ENCODE results near the gene GNG13.

DNA sequence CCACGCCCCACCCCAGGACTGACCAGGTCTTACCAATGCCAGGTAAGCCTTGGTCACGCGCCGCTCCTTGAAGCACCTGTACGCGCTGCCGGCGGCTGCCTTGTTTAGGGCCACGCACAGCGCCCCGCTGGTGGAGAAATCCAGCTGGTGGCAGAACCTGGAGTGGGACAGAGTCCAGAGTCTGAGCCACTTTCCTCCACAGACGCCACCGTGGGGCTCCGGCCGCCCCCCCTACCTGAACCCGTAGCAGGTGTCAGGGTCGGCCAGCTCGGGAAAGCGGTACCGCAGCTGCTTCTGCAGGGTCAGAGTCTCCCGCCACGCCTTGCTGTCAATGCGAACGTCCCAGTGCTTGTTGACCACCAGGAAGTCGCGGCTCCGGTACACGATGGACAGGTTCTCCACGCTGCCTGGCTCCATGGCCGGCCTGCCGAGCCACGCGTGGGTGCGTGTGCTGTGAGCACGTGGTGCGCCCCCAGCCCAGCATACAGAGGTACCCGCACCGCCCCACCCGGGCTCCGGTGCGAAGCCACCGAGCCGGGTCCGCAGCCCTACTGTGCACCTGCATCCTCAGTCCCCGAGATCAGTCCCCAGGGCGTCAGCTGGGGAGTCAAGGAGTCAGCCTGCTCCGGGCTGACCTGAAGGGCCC, 13.1 kb downstream of the GNG13 start:
- no peak for TF ChIP-seq POLR2AphosphoS5 (IDR thresholded peaks at IDR 0.05; ENCODE audit: low read depth, low read length)
- TF ChIP-seq, protein P1, sequence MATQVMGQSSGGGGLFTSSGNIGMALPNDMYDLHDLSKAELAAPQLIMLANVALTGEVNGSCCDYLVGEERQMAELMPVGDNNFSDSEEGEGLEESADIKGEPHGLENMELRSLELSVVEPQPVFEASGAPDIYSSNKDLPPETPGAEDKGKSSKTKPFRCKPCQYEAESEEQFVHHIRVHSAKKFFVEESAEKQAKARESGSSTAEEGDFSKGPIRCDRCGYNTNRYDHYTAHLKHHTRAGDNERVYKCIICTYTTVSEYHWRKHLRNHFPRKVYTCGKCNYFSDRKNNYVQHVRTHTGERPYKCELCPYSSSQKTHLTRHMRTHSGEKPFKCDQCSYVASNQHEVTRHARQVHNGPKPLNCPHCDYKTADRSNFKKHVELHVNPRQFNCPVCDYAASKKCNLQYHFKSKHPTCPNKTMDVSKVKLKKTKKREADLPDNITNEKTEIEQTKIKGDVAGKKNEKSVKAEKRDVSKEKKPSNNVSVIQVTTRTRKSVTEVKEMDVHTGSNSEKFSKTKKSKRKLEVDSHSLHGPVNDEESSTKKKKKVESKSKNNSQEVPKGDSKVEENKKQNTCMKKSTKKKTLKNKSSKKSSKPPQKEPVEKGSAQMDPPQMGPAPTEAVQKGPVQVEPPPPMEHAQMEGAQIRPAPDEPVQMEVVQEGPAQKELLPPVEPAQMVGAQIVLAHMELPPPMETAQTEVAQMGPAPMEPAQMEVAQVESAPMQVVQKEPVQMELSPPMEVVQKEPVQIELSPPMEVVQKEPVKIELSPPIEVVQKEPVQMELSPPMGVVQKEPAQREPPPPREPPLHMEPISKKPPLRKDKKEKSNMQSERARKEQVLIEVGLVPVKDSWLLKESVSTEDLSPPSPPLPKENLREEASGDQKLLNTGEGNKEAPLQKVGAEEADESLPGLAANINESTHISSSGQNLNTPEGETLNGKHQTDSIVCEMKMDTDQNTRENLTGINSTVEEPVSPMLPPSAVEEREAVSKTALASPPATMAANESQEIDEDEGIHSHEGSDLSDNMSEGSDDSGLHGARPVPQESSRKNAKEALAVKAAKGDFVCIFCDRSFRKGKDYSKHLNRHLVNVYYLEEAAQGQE (IDR thresholded peaks at IDR 0.05; ENCODE audit: insufficient read depth in 1 of 2, low read depth in 2 of 2, low read length in 1 of 2) = no peak

All from Panc1 (cell line).